Measurements from ENCODE around the gene RMI2.

RMI2 gene

DNA sequence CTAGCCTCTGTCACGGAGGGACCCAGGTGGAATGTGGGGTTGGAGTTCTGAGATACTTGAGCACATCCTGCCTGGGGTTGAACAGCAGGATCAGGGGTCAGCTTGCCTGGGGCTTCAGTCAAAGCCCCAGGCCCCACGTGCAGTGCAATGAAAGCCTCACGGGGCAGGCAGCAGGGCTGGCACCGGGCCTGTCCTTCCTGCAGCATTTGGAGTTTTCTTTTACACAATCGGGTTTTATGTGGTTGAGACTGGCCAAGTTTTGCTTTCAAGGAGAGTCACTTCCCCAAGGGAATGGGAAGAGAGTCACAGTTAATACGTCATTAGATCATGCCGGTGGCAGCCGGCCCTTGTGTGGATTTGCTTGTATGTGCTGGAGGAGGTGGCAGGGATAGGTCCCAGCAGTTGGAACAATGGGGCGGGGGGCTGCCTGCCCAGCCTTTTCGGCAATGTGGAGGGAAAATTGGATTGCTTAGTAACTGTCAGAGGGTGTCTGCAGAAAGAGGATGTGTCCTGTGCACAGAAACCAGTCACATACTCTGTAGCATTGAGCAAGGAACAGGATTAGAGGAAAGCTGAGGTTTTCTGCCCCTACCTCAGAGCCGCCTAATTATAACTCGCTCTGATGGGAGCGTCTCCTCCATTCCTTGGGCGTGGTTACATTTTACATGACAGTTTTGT, 4.5 kb downstream of the RMI2 start:
- H3K4me3 ChIP-seq (replicated peaks in 1 of 2; ENCODE audit: low read depth in 2 of 2, low read length in 2 of 2) = no peak overlapping the region
- DNase-seq (ENCODE audit: low read depth in 2 of 2) = peak; percentile 74 to 82
- TF ChIP-seq, protein P1, sequence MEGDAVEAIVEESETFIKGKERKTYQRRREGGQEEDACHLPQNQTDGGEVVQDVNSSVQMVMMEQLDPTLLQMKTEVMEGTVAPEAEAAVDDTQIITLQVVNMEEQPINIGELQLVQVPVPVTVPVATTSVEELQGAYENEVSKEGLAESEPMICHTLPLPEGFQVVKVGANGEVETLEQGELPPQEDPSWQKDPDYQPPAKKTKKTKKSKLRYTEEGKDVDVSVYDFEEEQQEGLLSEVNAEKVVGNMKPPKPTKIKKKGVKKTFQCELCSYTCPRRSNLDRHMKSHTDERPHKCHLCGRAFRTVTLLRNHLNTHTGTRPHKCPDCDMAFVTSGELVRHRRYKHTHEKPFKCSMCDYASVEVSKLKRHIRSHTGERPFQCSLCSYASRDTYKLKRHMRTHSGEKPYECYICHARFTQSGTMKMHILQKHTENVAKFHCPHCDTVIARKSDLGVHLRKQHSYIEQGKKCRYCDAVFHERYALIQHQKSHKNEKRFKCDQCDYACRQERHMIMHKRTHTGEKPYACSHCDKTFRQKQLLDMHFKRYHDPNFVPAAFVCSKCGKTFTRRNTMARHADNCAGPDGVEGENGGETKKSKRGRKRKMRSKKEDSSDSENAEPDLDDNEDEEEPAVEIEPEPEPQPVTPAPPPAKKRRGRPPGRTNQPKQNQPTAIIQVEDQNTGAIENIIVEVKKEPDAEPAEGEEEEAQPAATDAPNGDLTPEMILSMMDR (IDR thresholded peaks at IDR 0.05; ENCODE audit: low read depth, low read length) = no peak

DNA sequence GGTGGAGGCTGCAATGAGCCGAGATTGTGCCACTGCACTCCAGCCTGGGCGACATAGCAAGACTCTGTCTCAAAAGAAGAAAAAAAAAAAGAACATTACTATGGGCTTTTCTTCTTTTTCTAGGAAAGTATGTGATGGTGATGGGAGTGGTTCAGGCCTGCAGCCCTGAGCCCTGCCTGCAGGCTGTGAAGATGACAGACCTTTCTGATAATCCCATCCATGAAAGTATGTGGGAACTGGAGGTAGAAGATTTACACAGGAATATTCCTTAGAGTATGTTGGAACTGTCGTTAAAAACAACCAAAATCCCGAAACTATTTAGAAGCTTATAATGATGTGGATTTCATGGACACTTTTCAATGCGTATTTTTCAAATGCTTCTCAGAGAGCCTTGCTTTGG, 5.3 kb downstream of the RMI2 start:
- H3K4me3 ChIP-seq (replicated peaks in 1 of 2; ENCODE audit: low read depth in 2 of 2, low read length in 2 of 2) = no peak overlapping the region
- TF ChIP-seq, protein P1 (IDR thresholded peaks at IDR 0.05; ENCODE audit: low read depth, low read length) = no peak
- DNase-seq (ENCODE audit: low read depth in 2 of 2) = no peak

DNA sequence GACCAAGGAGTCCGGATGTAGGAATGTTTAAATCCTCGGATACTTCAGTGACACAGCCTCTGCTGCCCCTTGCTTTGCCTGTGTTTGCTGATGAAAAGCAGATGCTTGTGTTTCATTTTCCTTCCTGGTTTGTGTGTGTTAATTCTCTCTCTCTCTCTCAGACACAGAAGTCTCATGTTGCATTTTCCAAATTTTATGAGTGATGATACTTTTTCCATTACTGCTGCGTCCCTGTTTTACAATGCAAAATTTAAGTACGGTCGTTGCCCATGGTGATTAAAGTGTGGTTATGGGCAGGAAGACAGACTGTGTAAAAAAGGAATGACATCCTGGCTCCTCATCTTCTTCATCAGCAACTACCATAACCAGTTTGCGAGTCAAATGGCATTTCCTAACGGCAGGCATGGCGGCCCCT, 5.7 kb downstream of the RMI2 start:
- DNase-seq (ENCODE audit: low read depth in 2 of 2) = peak; percentile 42 to 76
- no peak overlapping the region for H3K4me3 ChIP-seq (replicated peaks in 1 of 2; ENCODE audit: low read depth in 2 of 2, low read length in 2 of 2)

DNA sequence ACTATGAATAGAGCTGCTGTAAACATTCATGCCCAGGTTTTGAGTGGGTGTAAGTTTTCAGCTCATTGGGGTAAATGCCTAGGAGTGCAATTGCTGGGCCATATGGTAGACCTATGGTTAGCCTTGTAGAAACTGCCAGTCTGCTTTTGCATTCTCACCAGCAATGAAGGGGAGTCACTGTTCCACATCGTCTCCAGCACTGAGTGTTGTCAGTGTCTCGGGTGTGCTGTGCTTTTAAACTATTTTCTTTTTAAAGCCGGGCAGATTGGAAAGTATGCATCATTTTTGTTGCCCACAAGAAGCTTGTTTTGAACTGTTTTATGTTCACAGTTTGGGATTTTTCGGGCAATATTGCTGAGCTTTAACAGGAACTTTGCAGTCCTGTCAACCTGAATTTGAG, 7.9 kb downstream of the RMI2 start:
- TF ChIP-seq, protein P1 (IDR thresholded peaks at IDR 0.05; ENCODE audit: low read depth, low read length) = no peak
- no peak for DNase-seq (ENCODE audit: low read depth in 2 of 2)
- H3K4me3 ChIP-seq (replicated peaks in 1 of 2; ENCODE audit: low read depth in 2 of 2, low read length in 2 of 2) = no peak overlapping the region

More for the DNA sequence above, 5.7 kb downstream of the RMI2 start:
- TF ChIP-seq, protein P1 (IDR thresholded peaks at IDR 0.05; ENCODE audit: low read depth, low read length) = no peak

DNA sequence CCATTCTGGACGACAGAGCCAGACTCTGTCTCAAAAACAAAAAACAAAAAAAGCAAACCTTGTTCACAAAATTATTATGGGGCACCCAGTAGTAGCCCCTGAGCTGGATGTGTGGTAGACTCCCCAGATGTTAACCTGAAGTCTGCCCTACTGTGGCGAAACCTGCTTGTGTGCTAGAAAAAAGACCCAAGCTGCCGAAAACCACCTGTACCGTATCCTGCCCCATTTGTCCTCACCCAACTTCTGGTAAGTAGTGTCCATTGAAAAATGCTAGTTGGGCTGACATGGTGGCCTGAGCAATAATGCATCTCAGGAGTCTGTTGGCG, 9.1 kb downstream of the RMI2 start:
- DNase-seq (ENCODE audit: low read depth in 2 of 2) = no peak
- H3K4me3 ChIP-seq (replicated peaks in 1 of 2; ENCODE audit: low read depth in 2 of 2, low read length in 2 of 2) = no peak overlapping the region
- TF ChIP-seq, protein P1 (IDR thresholded peaks at IDR 0.05; ENCODE audit: low read depth, low read length) = no peak

DNA sequence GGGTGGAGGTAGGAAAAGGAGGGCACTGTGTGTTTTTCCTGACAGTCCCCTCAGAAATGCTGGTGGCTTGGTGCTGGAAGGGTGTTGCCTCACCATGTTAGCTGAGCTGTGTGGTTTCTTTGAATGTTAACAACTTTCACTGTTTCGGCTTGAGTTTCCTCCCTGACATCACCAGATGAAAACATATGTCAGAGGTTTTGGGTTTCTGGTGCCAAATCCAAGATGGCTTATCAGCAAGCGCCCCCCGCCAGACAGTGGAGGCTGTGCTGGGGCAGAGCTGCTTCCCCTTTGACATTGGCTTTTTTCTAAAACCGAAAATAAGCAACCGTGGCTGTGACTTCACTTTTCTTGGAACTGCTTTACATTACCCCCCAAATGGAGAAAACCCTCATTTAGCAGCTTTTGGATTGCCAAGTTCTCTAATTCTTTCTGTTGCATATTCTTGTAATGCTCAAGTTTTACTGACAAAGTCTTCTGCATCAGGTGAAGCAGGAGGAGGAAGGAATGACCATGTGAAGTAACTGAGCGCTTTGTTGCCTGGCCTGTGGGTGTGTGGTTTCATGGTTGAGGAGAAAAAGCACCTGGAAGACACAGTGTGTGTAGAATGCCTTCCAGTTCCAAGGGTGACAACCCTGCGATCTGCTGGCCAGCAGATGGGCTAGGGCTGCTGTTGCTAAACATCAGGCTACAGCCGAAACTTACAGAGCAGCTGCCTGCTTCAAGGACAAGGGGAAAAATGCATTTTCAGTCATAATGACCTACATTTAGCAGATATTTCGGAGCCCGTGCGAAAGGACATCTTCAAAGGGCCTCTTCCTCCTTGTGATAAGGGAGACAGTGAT, 9.7 kb downstream of the RMI2 start:
- TF ChIP-seq, protein P1 (IDR thresholded peaks at IDR 0.05; ENCODE audit: low read depth, low read length) = no peak
- DNase-seq (ENCODE audit: low read depth in 2 of 2) = peak in 1 of 2 donors; percentile 62
- H3K4me3 ChIP-seq (replicated peaks in 1 of 2; ENCODE audit: low read depth in 2 of 2, low read length in 2 of 2) = no peak overlapping the region
